KOPT-K1 (cell line): ENCODE data around the gene VRK2.

Source experiments
- H3K27ac ChIP-seq: fragments of 200-600 bp; sonication (generic); 2 replicates; pipeline ENCODE4 v1.5.1; 2016; ENCODE audit warnings: antibody characterized with exemption, mild to moderate bottlenecking, low read depth, low read length; ENCODE audit not compliant: poor library complexity, severe bottlenecking
- H3K36me3 ChIP-seq: fragments of 200-600 bp; sonication (generic); 2 replicates; pipeline ENCODE4 v1.5.1; 2017; ENCODE audit warnings: antibody characterized with exemption, mild to moderate bottlenecking, low read length, moderate library complexity; ENCODE audit not compliant: insufficient read depth
- H3K9me3 ChIP-seq: fragments of 200-600 bp; sonication (generic); 2 replicates; pipeline ENCODE4 v1.5.1; 2017; ENCODE audit warnings: antibody characterized with exemption, low read length, mild to moderate bottlenecking; ENCODE audit not compliant: insufficient read depth, poor library complexity, severe bottlenecking

The VRK2 gene

DNA sequence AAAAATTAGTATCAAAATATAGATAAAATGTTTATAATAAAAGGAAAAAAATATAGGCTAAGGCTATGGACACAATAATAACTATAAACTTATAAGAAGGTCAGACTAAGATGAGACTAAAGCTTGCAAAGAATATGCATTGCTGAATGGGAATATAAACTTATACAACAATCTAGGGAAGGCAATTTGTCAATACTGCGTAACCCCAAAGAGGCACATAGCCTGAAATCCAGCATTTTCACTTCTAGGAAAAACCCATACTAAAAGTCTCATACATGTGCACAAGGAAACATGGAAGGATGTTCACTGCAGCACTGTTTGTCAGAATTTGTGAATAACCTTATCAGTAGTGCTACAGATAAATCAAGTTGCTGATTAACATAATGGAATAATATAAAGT lies 149.1 kb downstream of the VRK2 start:
- Histone ChIP-seq H3K27ac (no peak overlapping the region), H3K36me3 (peaks cover 47% of the 10 kb centered on the region), H3K9me3 (no peaks in the 10 kb centered on the region)

DNA sequence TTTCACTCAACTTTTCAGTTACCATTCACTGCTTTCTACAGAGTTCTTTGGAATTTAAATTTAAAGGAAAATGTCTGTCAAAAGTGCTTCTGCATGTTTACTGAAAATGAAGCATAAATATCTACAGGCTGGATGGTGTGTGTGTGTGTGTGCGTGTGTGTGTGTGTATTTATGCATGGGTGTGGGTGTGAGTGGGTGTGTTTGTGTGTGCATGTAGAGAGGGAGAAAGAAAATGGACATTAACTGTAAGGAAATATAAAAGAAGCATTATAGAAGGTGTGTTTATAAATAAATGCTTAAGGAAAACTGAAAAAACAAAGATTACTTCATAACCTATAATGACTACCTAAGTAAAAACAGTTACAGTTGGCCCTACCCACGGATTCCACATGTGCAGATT lies 151.3 kb downstream of the VRK2 start:
- Histone ChIP-seq H3K36me3 (peaks cover 41% of the 10 kb centered on the region), H3K27ac (no peak overlapping the region), H3K9me3 (no peaks in the 10 kb centered on the region)

DNA sequence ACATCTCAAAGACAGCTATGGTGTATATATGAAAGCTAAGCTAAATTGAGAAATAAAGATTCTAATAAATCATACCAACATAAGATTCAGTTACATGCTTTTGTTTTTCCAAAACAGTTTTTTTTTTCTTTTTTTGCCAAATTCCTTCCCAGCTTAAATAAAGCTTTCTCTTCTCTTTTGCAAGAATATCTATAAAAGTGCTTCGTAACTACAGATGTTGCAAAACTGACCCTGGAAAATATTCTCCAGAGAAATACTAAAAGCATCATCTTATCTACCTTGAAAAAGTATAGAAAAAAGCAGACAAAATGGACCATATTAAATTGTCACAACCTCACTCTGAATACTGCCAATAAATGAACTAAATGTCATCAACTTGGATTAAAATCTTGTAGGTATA lies 155.8 kb downstream of the VRK2 start:
- peaks cover 35% of the 10 kb centered on the region for H3K36me3 ChIP-seq
- no peaks in the 10 kb centered on the region for H3K9me3 ChIP-seq
- no peak overlapping the region for H3K27ac ChIP-seq

DNA sequence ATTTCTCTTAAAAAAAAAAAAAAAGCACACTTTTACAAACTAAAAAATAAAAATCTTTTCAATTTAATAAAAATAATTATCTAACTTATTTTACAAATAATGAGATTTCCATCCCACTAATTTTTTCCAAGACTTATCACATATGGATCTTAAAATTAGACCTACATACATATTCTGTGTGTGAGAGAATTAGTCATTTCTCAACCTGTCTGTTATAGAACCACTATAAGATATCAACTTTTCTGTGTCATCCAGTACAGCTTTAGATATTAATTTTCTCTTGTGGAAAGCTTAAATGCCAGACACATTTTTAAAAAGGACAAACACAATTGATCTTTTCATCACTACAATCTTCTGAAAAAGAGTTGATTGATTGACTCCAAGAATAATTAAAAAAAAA lies 156.4 kb downstream of the VRK2 start:
- H3K27ac ChIP-seq: no peak overlapping the region
- H3K36me3 ChIP-seq: peaks cover 29% of the 10 kb centered on the region
- no peaks in the 10 kb centered on the region for H3K9me3 ChIP-seq

DNA sequence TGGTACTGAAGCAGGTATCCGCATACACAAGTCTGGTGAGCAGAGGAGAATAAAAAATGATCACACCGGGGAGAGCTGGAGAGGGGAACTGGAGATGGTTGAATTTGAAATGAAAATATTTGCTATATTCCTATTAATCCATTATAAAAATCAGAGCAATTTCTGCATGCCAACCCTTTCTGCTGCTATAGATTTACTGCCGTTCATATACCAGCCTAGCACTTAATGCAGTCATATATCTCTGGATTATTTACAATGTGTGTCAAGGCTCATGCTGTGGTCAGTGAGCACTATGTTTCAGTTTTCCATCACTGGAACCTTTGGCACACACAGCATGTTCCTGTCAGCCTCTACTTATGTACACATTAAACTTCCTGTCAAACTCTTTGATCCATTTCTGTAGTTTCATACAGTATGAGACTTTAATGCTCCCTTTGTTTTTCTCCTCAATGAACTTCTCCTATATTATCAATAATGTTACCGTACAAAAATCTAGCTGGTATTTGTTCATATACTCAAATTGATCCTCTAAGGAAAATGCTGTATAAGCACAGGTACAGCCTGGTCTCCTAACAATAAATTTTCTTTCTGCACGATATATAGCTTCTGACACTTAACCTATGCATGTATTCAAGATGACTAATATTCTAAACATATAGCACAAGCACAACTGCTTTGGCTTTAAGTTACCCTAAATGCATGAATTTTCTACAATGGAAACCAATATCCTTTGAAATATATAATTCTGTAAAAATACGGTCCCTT lies 157.8 kb downstream of the VRK2 start:
- peaks cover 19% of the 10 kb centered on the region for H3K36me3 ChIP-seq
- no peaks in the 10 kb centered on the region for H3K9me3 ChIP-seq
- no peak overlapping the region for H3K27ac ChIP-seq

DNA sequence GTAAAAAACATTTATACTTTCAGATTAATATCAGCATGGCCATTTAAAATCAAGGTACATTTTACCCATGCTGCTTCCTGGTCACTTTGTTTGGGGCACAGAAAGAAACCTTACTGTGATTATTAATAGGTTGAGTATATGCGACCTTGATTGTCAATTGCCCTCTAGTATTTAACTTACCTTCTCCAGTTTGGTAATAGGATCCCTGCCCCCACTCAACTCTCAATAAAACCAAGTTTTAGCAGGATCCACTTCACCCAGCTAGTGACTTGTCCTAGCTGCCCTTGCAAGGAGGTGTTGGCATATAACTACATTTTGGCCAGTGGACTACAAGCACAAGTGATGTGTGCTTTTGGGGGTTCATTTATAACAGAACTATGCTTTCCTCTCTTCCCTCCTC lies 160.2 kb downstream of the VRK2 start:
- Histone ChIP-seq H3K36me3 (peaks cover 43% of the 10 kb centered on the region), H3K9me3 (peaks cover 16% of the 10 kb centered on the region), H3K27ac (no peak overlapping the region)

DNA sequence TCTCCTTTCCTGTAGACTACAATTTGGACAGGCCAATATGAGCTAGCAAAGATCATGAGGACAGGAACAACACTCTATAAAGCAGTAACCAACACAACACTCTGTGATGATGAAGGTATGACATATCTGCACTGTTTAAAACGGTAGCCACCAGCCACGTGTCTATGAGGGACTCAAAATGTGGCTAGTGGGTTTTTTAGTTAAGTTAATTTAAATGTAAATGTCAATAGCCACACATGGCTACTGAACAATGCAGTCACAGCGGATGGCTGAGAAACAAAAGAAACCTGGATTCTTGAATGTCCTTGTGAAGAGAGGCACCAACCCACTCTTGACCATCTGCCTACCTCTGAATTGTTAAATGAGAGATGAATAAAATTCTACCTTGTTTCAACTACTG lies 160.6 kb downstream of the VRK2 start:
- Histone ChIP-seq H3K27ac (no peak overlapping the region), H3K9me3 (peaks cover 20% of the 10 kb centered on the region), H3K36me3 (peaks cover 45% of the 10 kb centered on the region)
